CD4-positive, alpha-beta T cell treated with Interleukin-2 at 100 ng/mL for 4 hours (primary cell): ENCODE measurements around the gene ZFP92.
"Not testable (repeated sequence)": the region's sequence is repeated elsewhere in the genome, so short reads cannot be mapped to it uniquely, and the experiment has no call there.

ENCODE experiments used
- DNase-seq: peaks from one replicate; pipeline ENCODE4 v3.0.0-alpha.2; 2020; ENCODE audit warnings: low spot score

The ZFP92 gene, protein sequence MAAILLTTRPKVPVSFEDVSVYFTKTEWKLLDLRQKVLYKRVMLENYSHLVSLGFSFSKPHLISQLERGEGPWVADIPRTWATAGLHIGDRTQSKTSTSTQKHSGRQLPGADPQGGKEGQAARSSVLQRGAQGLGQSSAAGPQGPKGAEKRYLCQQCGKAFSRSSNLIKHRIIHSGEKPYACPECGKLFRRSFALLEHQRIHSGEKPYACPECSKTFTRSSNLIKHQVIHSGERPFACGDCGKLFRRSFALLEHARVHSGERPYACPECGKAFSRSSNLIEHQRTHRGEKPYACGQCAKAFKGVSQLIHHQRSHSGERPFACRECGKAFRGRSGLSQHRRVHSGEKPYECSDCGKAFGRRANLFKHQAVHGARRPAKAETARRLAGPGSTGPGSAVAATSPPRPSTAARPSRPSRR

DNA sequence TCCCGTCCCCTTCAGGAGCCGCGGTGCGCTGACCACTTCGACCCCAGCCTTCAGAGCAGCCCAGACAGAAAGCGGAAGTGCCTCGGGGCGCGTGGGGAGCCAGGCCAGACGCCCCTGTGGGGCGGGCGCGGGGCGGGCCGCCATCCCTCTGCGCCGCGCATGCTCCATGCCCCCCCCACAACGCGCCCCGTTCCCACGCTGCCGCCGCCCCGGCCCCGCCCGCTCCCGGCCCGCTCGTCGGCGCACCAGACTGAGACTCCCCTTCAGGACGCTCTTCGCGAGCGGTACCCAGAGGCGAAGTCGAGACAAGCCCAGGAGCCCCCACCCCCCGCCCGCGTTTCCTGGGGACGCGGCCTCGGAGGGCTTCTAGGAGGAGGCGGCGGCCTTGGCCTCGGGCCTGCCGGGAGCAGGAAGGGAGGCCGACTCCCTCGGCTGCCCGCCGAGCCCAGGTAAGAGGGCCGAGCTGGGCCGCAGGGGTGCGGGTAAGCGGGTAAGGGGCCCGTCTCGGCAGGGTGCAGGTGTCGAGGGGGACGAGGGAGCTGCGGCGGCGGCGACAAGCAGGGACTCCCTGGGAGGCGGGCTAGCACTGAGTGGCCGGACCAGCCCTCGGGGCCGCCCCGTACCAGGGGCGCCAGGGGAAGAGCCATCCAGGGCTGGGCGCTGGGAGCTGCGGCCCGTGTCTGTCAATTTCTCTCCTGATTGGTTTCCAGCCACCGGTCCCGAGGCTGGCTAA is at the start of gene ZFP92:
Gene ZFP92 (plus strand): TSS at position 218 of the 733 bp plus-strand sequence. CDS start 6,851 bp downstream, outside the sequence.
- peak; percentile 3 for DNase-seq

DNA sequence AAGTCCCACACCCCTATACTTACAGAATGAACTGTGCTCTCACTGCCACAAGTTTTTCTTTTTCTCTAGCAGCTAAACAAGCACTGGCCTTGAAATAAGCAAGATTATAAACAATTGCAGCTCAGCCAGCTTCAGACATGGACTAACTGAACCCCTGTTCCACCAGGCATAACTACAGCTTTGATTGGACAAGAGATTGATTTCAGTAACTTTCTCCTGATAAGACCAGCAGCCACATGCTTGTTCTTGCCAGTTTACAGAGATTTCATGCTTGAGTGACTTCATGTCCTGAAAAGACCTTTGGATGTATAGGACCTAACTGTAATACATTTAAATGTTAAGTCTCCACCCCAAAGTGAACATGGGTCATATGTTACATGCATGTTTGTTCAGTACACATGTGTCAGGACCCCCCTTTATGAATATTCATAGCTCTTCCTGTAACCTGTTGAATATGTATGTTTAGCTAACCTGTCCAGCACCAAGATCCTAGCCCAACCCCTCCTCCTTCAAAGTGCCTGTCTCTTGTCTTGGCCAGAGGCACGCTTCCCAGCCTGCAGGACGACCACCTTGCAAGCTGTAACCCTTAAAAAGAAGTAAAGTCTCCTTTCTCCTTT is 49.4 kb upstream of the ZFP92 start:
- DNase-seq = no peak

DNA sequence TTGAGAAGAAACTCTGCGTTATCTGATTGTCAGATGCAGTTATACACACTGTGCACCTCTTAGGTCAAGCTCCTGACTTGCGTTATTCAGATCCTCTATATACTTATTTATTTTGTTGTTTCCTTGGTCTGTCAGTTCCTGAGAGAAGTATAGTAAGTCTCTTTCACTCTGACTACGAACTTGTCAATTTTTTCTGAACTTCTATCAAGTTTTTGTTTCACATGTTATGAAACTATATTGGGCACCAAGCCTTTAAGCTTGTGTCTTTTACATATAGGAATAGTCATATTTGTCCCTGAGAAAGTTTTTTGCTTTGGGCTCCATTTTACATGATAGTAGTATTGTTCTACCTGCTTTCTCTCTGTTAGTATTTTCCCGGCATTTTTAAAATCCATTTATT is 45.6 kb upstream of the ZFP92 start:
- DNase-seq = no peak

DNA sequence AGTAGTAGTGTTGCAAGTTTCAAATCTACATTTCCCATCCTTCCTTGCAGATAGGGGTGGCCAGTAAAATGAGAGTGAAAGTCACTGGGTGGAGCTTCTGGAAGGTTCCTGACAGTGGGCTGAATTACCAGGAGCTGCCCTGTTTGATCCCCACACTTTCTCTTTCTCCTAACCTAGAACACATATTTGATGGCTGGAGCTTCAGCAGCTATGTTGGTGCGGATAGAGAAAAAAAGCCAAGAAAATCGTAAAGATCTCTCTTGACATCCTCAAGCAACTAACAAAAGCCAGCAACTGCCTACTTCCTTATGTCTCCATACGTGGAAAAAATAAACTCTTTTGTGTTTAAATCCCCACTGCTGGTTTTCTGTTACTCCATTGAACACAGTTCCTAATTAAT is 45.2 kb upstream of the ZFP92 start:
- no peak for DNase-seq

DNA sequence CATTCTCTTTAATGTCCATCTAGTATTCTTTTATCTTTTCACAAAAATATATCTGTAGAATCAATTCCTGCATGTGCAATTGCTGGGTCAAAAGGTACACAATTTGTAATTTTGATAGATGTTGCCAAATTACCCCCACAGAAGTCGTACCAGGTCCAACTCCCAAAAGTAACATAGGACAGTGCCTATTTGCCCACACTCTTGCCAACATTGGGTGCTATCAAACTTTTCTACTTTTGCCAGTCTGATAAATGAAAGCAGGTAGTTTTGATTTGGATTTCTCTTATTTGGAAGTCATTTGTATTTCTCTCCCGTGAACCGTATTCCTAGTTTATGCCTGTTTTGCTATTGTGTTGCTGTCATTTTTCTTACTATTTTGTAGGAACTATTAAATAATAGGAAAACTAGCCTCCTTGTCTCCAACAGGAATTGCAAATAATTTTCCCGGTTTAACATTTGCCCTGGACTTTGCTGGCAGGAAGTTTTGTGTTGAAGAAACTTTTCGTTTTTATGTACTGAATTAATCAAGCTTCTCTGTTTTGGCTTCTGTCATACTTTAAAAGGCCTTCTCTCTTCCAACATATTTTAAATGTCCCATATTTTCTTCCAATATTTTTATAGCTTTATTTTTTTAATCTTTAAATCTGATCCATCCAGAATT is 44.3 kb upstream of the ZFP92 start:
- no peak for DNase-seq

DNA sequence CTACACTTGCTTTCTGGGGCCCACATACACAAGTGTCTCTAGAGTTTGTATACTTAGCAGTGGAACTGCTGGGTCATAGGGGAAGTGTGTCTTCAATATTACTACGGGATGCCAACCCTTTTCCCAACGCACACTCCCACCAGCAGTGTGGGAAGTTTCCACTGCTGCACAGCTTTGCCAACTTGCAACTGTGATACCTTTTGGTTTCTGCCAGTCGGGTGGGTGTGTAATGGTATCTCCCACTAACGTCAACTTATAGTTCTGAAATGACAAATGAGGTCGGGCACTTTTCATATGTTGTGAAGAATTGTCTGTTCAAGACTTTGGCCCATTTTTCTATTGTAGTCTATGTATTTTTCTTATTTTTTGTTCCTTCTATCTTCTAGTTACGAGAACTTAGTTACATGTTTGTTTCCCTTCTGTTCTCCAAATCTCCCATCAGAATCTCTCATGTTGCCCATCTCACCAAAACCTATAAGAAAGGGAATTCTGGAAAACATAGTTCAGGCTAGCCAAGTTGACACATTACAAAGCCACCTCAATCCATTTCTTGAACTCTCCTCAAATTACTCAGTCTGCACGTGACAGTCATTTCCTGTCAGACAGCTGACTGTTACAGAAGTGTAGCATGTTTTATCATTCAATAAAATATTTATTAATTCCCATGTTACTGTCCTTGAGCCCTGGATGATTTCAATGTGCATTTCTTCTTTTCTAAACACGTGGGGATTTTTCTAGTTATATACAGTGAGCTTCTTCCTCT is 40.8 kb upstream of the ZFP92 start:
- no peak for DNase-seq

DNA sequence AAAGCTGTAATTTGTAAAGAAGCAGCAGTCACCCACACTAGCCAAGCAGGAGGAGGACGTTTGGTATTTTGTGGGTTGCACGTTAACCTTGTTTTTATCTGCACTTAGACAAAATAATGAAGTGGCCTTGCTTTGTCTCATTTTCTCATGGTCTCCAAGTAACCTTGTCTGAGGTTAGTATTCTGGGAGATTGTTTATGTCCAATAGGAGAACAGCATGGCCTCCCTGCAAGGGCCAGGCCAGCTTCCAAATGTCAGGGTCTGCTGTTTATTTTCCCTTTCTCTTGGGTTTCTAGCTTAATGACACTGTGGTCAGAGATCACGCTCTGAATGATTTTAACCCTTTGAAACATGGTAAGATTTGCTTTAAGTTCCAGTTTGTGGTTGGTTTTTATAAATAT is 40.0 kb upstream of the ZFP92 start:
- no peak for DNase-seq

DNA sequence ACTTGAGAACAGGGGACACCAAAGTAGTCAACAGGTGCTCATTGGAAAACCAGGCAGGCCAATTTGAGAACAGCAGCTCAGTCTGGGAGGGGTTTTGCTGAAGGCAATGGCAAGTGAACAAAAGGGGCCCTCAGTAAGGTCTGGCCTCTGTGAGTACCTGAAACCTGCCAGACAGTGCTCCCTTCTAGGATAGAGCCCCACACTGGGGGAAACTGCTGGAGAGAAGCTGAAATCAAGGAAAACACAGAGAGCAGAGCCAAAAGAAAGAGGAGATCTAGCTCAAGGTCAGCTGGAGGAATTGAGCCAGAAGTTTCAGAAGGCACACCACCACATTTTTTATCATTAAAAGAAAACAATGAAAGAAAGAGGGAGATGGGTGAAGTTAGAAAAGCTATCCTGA is 38.3 kb upstream of the ZFP92 start:
- no peak for DNase-seq

DNA sequence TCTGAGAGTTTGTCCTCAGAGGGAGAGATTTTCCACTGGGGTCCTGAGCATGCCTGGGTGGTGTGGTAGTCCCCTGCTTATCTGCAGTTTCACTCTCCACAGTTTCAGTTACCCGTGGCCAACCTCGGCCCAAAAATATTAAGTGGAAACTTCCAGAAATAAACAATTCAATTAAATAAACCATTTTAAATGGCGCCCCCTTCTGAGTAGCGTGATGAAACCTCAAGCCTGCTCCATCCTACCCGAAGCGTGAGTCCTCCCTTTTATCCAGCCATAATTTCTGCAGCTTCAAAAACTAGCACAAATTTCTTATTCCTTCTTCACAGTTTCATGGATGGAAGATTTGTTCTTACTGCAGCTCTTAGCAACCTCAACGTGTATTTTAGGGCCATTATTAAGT is 36.8 kb upstream of the ZFP92 start:
- no peak for DNase-seq

DNA sequence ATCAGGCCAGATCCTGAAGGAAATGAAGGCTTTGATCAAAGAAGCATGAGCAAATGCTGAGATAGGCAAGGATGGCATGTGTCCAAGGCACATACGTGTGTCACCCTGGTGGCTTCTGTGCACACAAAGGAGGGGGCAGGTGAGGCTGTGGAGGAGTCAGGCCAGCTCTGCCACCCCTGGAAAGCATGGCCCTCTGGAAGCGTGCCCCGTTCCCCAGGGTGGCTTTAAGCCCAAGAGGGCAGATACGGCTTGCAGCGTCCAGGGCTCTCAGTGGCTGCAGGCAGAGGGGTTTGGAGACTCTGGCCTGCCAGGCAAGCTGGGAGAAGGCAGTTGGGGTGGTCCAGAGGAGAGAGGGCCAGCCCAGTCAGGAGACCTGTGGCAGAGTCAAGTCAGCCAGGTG is 35.7 kb upstream of the ZFP92 start:
- DNase-seq = no peak

DNA sequence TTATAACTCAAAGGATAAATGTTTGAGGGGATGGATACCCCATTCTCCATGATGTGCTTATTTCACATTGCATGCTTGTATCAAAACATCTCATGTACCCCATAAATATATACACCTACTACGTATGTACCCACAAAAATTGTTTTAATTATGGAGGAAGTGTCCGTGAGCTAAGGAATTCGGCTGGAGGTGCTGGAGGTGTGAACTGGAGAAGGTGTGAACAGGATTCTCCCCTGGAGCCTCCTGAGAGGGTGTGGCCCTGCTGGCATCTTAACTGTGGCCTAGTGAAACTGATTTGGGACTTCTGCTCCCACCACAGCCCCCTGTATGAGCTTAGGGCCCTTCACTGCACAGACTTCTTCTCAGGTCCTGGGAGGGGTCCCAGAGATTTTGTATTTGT is 33.5 kb upstream of the ZFP92 start:
- DNase-seq = no peak

DNA sequence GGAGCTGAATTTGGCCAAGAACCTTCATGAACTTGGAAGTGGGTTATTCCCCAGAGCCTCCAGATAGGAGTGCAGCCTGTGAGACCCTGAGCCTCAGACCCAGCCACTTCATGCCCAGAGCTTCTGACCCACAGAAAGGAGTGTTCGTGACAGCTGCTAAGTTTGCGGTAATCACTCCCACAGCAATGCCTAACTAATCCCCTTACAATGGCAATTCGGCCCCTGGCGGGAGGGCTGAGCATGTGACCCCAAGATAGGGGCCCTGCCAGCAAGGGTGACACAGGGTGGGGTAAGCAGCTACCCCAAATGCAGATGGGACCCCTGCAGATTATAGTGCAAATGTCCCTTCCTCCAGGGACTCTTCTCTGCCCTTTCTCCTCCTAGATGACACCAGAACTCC is 32.7 kb upstream of the ZFP92 start:
- DNase-seq = no peak

DNA sequence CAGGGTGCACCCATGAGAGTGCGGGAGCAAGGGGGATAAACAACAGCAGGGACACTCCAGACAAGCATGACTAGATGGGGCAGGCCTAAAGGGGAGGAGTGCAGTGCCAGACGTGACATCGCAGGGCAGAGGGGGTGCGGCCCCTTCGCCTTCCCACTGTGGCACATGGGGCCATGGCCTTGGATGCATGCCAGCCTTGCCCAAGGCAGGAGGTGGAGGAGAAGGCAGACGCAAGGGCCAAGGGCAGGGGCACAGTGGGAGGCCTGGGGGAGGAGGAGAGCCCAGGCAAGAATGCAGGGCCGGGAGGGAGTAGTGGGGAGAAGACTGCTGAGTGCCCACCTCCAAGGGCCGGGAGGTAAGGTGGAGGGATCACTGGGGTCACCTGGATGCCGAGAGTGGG is 31.8 kb upstream of the ZFP92 start:
- no peak for DNase-seq

DNA sequence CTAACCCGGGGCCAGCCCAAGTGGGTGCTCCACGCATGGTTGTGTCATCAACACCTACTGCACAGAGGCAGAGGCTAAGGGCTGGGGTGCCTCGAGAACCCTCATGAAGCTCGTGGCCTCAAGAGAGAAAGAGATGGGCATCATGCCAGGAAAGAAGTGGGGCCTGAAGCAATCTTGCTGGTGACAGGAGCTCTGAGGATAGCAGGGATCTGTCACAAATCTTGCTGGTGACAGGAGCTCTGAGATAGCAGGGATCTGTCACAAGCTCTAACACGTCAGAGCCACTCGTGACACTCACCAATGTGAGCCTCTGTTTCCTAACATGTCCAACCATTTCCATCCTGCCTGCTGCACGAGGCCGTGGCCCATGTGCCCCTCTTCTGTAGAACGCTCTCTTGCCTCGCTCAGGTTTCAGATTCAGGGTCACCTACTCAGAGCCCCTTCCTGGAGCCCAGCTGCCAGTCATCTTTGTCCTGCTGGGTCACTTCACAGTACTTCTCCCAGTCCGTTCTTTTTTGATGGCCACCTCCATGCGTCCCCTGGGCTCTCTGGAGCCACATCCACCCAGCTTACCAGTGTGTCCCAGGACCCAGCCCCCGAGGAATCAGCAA is 31.2 kb upstream of the ZFP92 start:
- DNase-seq = no peak

DNA sequence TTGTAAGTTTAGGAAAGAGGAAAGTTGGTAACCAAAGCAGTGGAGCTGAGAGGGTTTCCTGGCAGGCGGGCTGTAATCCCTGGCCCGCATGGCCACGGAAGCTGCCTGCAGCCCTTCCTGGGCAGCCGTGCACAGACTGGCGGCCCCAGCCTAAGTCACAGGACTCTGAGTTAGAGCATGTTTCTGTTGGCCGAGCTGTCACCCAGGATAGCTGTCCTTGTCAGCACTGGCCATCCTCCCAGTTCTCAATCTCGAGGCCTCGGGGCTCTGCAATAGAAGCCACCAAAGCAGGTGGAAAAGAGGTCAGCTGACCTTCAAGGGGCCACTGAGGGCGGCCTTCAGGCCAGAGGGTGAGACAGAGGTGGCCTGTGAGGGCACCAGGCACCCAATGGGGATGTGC is 30.6 kb upstream of the ZFP92 start:
- DNase-seq = no peak

DNA sequence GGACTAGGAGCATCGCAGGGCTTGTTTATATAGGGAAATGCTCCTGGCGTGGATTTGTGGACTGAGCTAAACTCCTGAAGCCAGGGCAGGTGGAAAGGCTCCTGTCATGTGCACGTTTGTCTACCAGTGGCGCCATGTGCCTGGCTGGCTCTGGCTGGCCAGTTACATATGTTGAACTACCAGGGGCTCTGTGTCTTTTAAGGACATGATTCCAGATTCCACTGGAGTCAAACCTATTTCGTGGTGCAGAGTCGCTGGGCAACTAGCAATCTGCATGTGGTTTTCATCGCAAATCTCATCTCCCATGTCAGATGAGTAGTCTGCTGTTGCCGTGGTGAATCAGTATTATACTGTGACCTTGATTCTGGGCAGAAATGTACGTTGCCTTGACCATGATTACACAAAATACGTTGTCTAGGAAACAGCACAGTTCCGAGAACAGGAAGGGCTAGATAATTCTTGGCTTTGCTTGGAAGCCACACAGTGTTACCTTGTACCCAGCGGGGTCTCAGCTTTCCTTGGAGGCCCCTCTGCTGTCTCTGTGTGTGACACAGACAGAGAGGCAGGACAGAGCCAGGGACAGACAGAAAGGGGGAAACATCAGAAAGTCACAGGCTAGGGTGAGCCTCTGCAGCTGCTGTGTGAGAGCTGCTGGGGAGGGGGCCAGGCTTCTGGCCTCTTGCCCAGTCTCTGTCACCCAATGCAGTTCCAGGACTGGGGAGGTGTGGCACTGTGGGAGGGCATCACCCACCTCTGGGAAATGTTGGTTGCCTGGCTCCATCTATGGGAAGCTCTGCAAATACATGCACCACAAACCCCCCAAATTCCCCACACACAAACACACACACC is 29.4 kb upstream of the ZFP92 start:
- DNase-seq = peak; percentile 10

DNA sequence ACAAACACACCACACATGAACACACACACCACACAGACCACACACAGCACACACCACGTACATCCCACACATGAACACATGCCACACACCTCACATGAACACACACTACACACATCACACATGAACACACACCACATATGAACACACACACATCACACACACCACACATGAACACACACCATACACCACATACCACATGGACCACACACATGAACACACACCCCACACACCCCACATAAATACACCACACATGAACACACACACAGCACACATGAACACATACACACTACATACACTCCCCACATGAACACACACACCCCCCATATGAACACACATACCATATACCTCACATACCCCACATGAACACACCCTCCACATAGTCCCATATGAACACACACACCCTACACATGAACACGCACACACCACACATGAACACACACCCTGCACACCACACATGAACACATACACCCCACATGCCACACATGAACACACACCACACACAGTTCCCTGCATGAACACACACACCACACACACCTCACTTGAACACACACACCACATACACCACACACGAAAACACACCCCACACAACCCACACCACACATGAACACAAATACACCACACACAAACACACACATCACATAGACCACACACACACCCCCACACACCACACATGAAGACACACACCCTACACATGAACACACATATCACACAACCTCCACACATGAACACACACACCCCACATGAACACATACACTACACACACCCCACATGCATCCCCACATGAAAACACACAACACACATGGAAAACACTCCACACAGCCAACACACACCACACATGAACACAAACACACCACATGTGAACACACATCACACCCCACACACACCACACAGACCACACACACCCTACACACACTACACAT is 28.4 kb upstream of the ZFP92 start:
- no peak for DNase-seq

DNA sequence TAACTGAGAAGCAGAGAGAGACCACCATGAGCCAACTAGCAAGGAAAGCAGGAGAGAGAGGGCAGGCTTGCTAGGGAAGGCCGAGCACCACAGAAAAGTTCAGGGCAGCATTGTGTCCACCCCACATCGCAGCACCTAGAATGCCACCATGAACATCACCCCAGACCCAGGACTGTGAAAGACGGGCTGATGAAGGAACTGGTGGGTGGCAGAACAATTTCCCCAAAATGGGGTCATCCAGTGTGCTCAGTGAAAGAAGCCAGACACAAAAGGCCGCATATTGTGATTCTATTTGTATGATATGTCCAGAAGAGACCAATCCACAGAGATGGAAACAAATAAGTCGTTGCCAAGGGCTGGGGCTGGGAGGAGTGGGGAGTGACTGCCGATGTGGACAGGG is 26.9 kb upstream of the ZFP92 start:
- no peak for DNase-seq

DNA sequence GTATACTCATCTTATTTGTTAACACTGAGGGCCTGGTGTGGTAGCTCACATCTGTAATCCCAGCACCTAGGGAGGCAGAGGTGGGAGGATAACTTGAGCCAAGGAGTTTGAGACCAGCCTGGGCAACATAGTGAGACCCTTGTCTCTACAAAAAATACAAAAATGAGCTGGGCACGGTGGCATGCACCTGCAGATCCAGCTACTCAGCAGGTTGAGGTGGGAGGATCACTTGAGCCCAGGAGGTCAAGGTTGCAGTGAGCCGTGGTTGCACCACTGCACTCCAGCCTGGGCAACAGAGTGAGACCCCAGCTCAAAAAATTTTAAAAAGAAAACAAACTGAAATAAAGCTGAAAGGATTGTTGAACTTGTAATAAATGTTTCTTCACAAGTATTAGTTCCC is 26.3 kb upstream of the ZFP92 start:
- DNase-seq = not testable (repeated sequence)
